Hepatocyte (in vitro differentiated cells): Measurements from ENCODE around the gene PLEKHA8. TPM values are rescaled to one million over a fixed set of nuclear protein-coding genes. Genes with fewer than 3 reads are reported as not detected.
A peak's percentile ranks its signal among the peaks of the same experiment; 100 is the strongest.

Source experiments
- DNase-seq: peaks from one replicate; pipeline ENCODE4 v3.0.0-alpha.2; 2016; ENCODE audit warnings: low spot score
- H2AFZ ChIP-seq: fragments of 200-600 bp; sonication (generic); 2 replicates; pipeline ENCODE4 v1.6.0; 2016; ENCODE audit warnings: antibody characterized with exemption, mild to moderate bottlenecking
- H3K27ac ChIP-seq: fragments of 200-600 bp; sonication (generic); 2 replicates; pipeline ENCODE4 v1.5.1; 2016; ENCODE audit warnings: mild to moderate bottlenecking
- H3K27me3 ChIP-seq: fragments of 200-600 bp; sonication (generic); 2 replicates; pipeline ENCODE4 v1.6.1; 2016
- H3K36me3 ChIP-seq: fragments of 200-600 bp; sonication (generic); replicated peaks from 2 replicates; pipeline ENCODE4 v1.5.1; 2016; ENCODE audit warnings: low read depth; ENCODE audit not compliant: insufficient read depth
- H3K4me1 ChIP-seq: fragments of 200-600 bp; sonication (generic); 2 replicates; pipeline ENCODE4 v1.5.1; 2016; ENCODE audit warnings: mild to moderate bottlenecking, moderate library complexity; ENCODE audit not compliant: insufficient read depth
- H3K4me2 ChIP-seq: fragments of 200-600 bp; sonication (generic); 2 replicates; pipeline ENCODE4 v1.6.0; 2016
- H3K4me3 ChIP-seq: fragments of 200-600 bp; sonication (generic); 2 replicates; pipeline ENCODE4 v1.5.1; 2016; ENCODE audit warnings: mild to moderate bottlenecking
- H3K79me2 ChIP-seq: fragments of 200-600 bp; sonication (generic); 2 replicates; pipeline ENCODE4 v1.6.0; 2017; ENCODE audit warnings: mild to moderate bottlenecking
- H3K9me2 ChIP-seq: fragments of 200-600 bp; sonication (generic); replicated peaks from 2 replicates; pipeline ENCODE4 v1.6.0; 2017; ENCODE audit warnings: mild to moderate bottlenecking; ENCODE audit not compliant: insufficient read depth
- H3K9me3 ChIP-seq: fragments of 200-600 bp; sonication (generic); 2 replicates; pipeline ENCODE4 v1.5.1; 2016; ENCODE audit warnings: low read depth, mild to moderate bottlenecking
- H4K20me1 ChIP-seq: fragments of 200-600 bp; sonication (generic); 2 replicates; pipeline ENCODE4 v1.6.0; 2016; ENCODE audit warnings: mild to moderate bottlenecking; ENCODE audit not compliant: insufficient read depth, poor library complexity, severe bottlenecking
- CTCF ChIP-seq: fragments of 200-600 bp; sonication (generic); IDR thresholded peaks from 2 replicates; pipeline ENCODE4 v1.5.1; 2016; ENCODE audit warnings: antibody characterized with exemption, mild to moderate bottlenecking; ENCODE audit not compliant: poor library complexity
- EZH2 ChIP-seq: fragments of 200-600 bp; sonication (generic); IDR thresholded peaks from 2 replicates; pipeline ENCODE4 v1.6.1; 2016; ENCODE audit warnings: antibody characterized with exemption, mild to moderate bottlenecking, borderline replicate concordance
- EZH2phosphoT487 ChIP-seq: fragments of 200-600 bp; sonication (generic); IDR thresholded peaks from one replicate; pipeline ENCODE4 v1.6.1; 2018; ENCODE audit warnings: antibody characterized with exemption, mild to moderate bottlenecking, low read depth, moderate library complexity; ENCODE audit not compliant: unreplicated experiment, severe bottlenecking
- WGBS: methylation state at CpG from one replicate; pipeline ENCODE4 v1.1.6; 2016; ENCODE audit warnings: low lambda C conversion rate; ENCODE audit errors: missing lambda C conversion rate; 5-methylcytosine and 5-hydroxymethylcytosine counted together
- polyA plus RNA-seq: library from polyadenylated mRNA; unstranded; fragments of >200 nt; fragmentation: Nextera tagmentation; extraction: Ambion mirVana; gene quantifications from 2 replicates; pipeline ENCODE4 v1.2.1, GENCODE V29; 2016
- total RNA-seq: library from RNA; depleted of rRNA; stranded (reverse); fragments of >200 nt; gene quantifications from 2 replicates; pipeline ENCODE4 v1.2.3, GENCODE V29; 2014

Gene PLEKHA8
- total RNA-seq (13.8 and 17.9 TPM in 2 replicates), polyA plus RNA-seq (7.3 and 8.7 TPM in 2 replicates)

GRCh38 chr7:30028216-30028748, at the start of gene PLEKHA8:
Gene PLEKHA8 (plus strand): TSS chr7:30028412. CDS start chr7:30028763, 351 bp downstream.
- Histone ChIP-seq H3K27ac (peak within 1 kb of the TSS; percentile 81), H2AFZ (peak within 1 kb of the TSS; percentile 77), H3K4me2 (peak within 1 kb of the TSS; percentile 77), H3K36me3 (no peaks in the 10 kb centered on the region), H3K27me3 (no peaks in the 10 kb centered on the region), H3K4me3 (peak within 1 kb of the TSS; percentile 88), H4K20me1 (peaks cover 12% of the 10 kb centered on the region), H3K9me2 (no peaks in the 10 kb centered on the region), H3K4me1 (peaks cover 36% of the 10 kb centered on the region), H3K79me2 (peaks cover 68% of the 10 kb centered on the region), H3K9me3 (no peaks in the 10 kb centered on the region)
- TF ChIP-seq CTCF (no peak), EZH2phosphoT487 (no peak), EZH2 (no peak)
- WGBS = 1% methylated on average over 61 of the region's 70 CpGs
- peak; percentile 90 for DNase-seq

GRCh38 chr7:29980151-29980550, 48.1 kb upstream of the PLEKHA8 start:
- Histone ChIP-seq H3K4me3 (no peak overlapping the region), H3K9me3 (no peaks in the 10 kb centered on the region), H2AFZ (no peak overlapping the region), H3K79me2 (peaks cover 90% of the 10 kb centered on the region), H4K20me1 (peaks cover 66% of the 10 kb centered on the region), H3K4me1 (no peaks in the 10 kb centered on the region), H3K27ac (no peak overlapping the region), H3K9me2 (no peaks in the 10 kb centered on the region), H3K4me2 (no peak overlapping the region), H3K36me3 (no peaks in the 10 kb centered on the region), H3K27me3 (no peaks in the 10 kb centered on the region)
- DNase-seq = no peak
- no peak for TF ChIP-seq EZH2phosphoT487
- TF ChIP-seq CTCF = no peak
- no peak for TF ChIP-seq EZH2

GRCh38 chr7:29987083-29987482, 41.1 kb upstream of the PLEKHA8 start:
- Histone ChIP-seq H2AFZ (peak overlapping the region; percentile 19), H3K9me2 (no peaks in the 10 kb centered on the region), H3K4me3 (peak overlapping the region; percentile 31), H3K79me2 (peaks cover 68% of the 10 kb centered on the region), H3K4me1 (peaks cover 9% of the 10 kb centered on the region), H3K4me2 (peak overlapping the region; percentile 88), H3K27me3 (no peaks in the 10 kb centered on the region), H4K20me1 (peaks cover 3% of the 10 kb centered on the region), H3K9me3 (no peaks in the 10 kb centered on the region), H3K36me3 (no peaks in the 10 kb centered on the region), H3K27ac (peak overlapping the region; percentile 88)
- WGBS = 47% methylated on average over 2 of the region's 2 CpGs
- DNase-seq = peak; percentile 19
- TF ChIP-seq CTCF (no peak), EZH2phosphoT487 (no peak), EZH2 (no peak)
